Natural killer cell (primary cell): Measurements from ENCODE around the gene PNISR. TPM values are rescaled to one million over a fixed set of nuclear protein-coding genes. Genes with fewer than 3 reads are reported as not detected.

Experiments used
- ATAC-seq, 3 donors: fragments of 150-1000 bp in 2 of 3; fragments of 200-7000 bp in 1 of 3; cut with Tn5 transposase; 1 replicate in 1 of 3; 2 replicates in 2 of 3; pipeline ENCODE4 v1.10.0; 2021; ENCODE audit warnings: mild to moderate bottlenecking in 2 of 3, moderate library complexity in 2 of 3
- DNase-seq, 2 donors: peaks; one replicate each; pipeline versions ENCODE4 v3.0.0 to v3.0.0-alpha.2; 2013 to 2021; ENCODE audit warnings: mixed read lengths in 1 of 2
- H3K27ac ChIP-seq: one replicate; pipeline ENCODE4 v1.5.1; 2013; ENCODE audit warnings: mild to moderate bottlenecking, low read length
- H3K27me3 ChIP-seq: one replicate; pipeline ENCODE4 v1.6.1; 2013; ENCODE audit warnings: low read length; ENCODE audit not compliant: control insufficient read depth, insufficient read depth
- H3K36me3 ChIP-seq: one replicate; pipeline ENCODE4 v1.6.1; 2013; ENCODE audit warnings: low read length; ENCODE audit not compliant: control insufficient read depth, insufficient read depth
- H3K4me1 ChIP-seq: one replicate; pipeline ENCODE4 v1.6.1; 2013; ENCODE audit warnings: low read length; ENCODE audit not compliant: control insufficient read depth, insufficient read depth
- H3K4me3 ChIP-seq: one replicate; pipeline ENCODE4 v1.5.1; 2013; ENCODE audit warnings: low read length
- H3K9me3 ChIP-seq: one replicate; pipeline ENCODE4 v1.6.1; 2013; ENCODE audit warnings: low read length; ENCODE audit not compliant: control insufficient read depth, insufficient read depth
- H3K27ac Mint-ChIP-seq, 2 donors: one replicate each; pipeline ENCODE4 v1.8.0; 2022; ENCODE audit warnings: mild to moderate bottlenecking in 2 of 2, mixed read lengths in 2 of 2, moderate library complexity in 1 of 2
- H3K27me3 Mint-ChIP-seq, 2 donors: one replicate each; pipeline ENCODE4 v1.8.0; 2022; ENCODE audit warnings: low read depth in 2 of 2, mixed read lengths in 2 of 2
- H3K36me3 Mint-ChIP-seq: one replicate; pipeline ENCODE4 v1.8.0; 2022; ENCODE audit warnings: mixed read lengths
- H3K4me1 Mint-ChIP-seq, 2 donors: one replicate each; pipeline ENCODE4 v1.8.0; 2022; ENCODE audit warnings: mixed read lengths in 2 of 2
- H3K4me3 Mint-ChIP-seq: one replicate; pipeline ENCODE4 v1.8.0; 2022; ENCODE audit warnings: mild to moderate bottlenecking, moderate library complexity, mixed read lengths
- H3K9me3 Mint-ChIP-seq, 2 donors: one replicate each; pipeline ENCODE4 v1.8.0; 2022; ENCODE audit warnings: mixed read lengths in 2 of 2
- CTCF ChIP-seq: fragments of 200-600 bp; IDR thresholded peaks from one replicate; pipeline ENCODE4 v1.8.0; 2022; ENCODE audit warnings: antibody characterized with exemption
- WGBS: methylation state at CpG from one replicate; pipeline ENCODE4 v1.1.7; 2013; ENCODE audit warnings: missing lambda C conversion rate; ENCODE audit not compliant: insufficient coverage; 5-methylcytosine and 5-hydroxymethylcytosine counted together
- intact Hi-C: fragments of 100-400 bp; cut with micrococcal nuclease; formaldehyde crosslinking; loops from one replicate; pipeline ENCODE4 v1.14.2; 2022
- total RNA-seq, 4 donors: library from RNA; stranded (reverse); fragments of 120-200 nt in 1 of 4; gene quantifications; one replicate each; pipeline versions ENCODE4 v1.2.3 to v1.2.4, GENCODE V29; 2013 to 2022

Gene PNISR
- total RNA-seq, 3 donors from 2014 or later (not counting 1 experiment from before 2014, with no cell fraction given): 289 to 320 (median 308) TPM

- Histone ChIP-seq H3K4me1 (peaks cover 19% of the 10 kb centered on the region), H3K4me3 (peak overlapping the region; percentile 89), H3K27me3 (no peaks in the 10 kb centered on the region), H3K27ac (peak overlapping the region; percentile 99), H3K9me3 (no peaks in the 10 kb centered on the region), H3K36me3 (peaks cover 3% of the 10 kb centered on the region)
- intact Hi-C loops: loop anchor here (2.0 kb wide), 1 partner anchor 145 kb away; the partner anchor contains the start of gene CCNC
- no peaks in the 10 kb centered on the region for H3K9me3 Mint-ChIP-seq
- peak overlapping the region; percentile 96 to 99 for H3K27ac Mint-ChIP-seq
- no peak for TF ChIP-seq CTCF
- H3K27me3 Mint-ChIP-seq: no peaks in the 10 kb centered on the region
- ATAC-seq: no peak
- no peak for DNase-seq
- peaks cover 7% of the 10 kb centered on the region for H3K36me3 Mint-ChIP-seq
- WGBS: 79% methylated on average over 2 of the region's 5 CpGs
- H3K4me1 Mint-ChIP-seq: peaks cover 64 to 68% of the 10 kb centered on the region in 2 donors
- H3K4me3 Mint-ChIP-seq: peak overlapping the region; percentile 100
Measured at GRCh38 chr6:99424022-99424421, 1.1 kb downstream of the PNISR start.

DNA sequence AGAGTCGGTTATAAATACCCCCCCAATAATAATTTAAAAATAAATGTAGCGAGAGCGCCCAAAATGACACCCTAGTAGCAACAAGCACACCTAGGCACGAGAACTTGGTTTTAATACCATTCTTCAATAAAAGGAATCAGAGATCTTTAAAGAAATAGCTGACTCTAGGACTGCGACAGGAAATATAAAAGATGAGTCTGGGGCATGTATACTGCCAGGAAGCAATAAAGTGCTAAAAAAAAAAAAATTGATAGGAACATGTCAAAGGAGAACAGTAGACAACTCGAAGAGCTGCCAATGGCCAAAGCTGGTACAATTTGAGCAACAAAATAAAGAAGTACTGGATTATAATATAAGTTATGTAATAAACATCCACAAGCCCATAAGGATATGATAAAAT lies 2.2 kb downstream of the PNISR start:
- intact Hi-C loops: no loop called here

GRCh38 chr6:99416892-99417767 lies 8.0 kb downstream of the PNISR start:
- Histone ChIP-seq H3K27ac (peak overlapping the region; percentile 38), H3K4me3 (no peak overlapping the region), H3K9me3 (no peaks in the 10 kb centered on the region), H3K36me3 (peaks cover 17% of the 10 kb centered on the region), H3K27me3 (no peaks in the 10 kb centered on the region), H3K4me1 (peaks cover 18% of the 10 kb centered on the region)
- 45% methylated on average over 8 of the region's 9 CpGs for WGBS
- DNase-seq (peak in 1 of 2 donors; percentile 27), ATAC-seq (peak; percentile 53 to 63 (median 62))
- Mint-ChIP-seq H3K9me3 (no peaks in the 10 kb centered on the region), H3K27ac (peak overlapping the region; percentile 63 to 64), H3K36me3 (no peaks in the 10 kb centered on the region), H3K4me1 (peaks cover 62 to 66% of the 10 kb centered on the region in 2 donors), H3K27me3 (no peaks in the 10 kb centered on the region), H3K4me3 (peak overlapping the region; percentile 31)
- intact Hi-C loops: no loop called here
- TF ChIP-seq CTCF: no peak

More for the DNA sequence above, 2.2 kb downstream of the PNISR start:
- peaks cover 7% of the 10 kb centered on the region for H3K36me3 Mint-ChIP-seq
- no peaks in the 10 kb centered on the region for H3K9me3 Mint-ChIP-seq
- Histone ChIP-seq H3K9me3 (no peaks in the 10 kb centered on the region), H3K27me3 (no peaks in the 10 kb centered on the region), H3K27ac (no peak overlapping the region), H3K4me1 (peaks cover 27% of the 10 kb centered on the region), H3K4me3 (no peak overlapping the region), H3K36me3 (peaks cover 3% of the 10 kb centered on the region)
- no peak for DNase-seq
- H3K4me3 Mint-ChIP-seq: peak overlapping the region; percentile 100
- no peaks in the 10 kb centered on the region for H3K27me3 Mint-ChIP-seq
- TF ChIP-seq CTCF: no peak
- WGBS: 96% methylated on average over 5 of the region's 6 CpGs
- no peak for ATAC-seq
- peaks cover 68 to 71% of the 10 kb centered on the region in 2 donors for H3K4me1 Mint-ChIP-seq
- H3K27ac Mint-ChIP-seq: peak overlapping the region; percentile 96 to 99
